ENCODE results near the gene MAGI2.
"Not testable (repeated sequence)": the region's sequence is repeated elsewhere in the genome, so short reads cannot be mapped to it uniquely, and the experiment has no call there.

GRCh38 chr7:78577174-78577952, 876.1 kb downstream of the MAGI2 start:
- not testable (repeated sequence) for TF ChIP-seq CTCF, POLR2A (IDR thresholded peaks at IDR 0.05)

All from esophagus squamous epithelium (tissue), 4 donors.